HG03460 (cell line): ENCODE data around the gene C20orf144.
"Not testable (repeated sequence)": the region's sequence is repeated elsewhere in the genome, so short reads cannot be mapped to it uniquely, and the experiment has no call there.

Experiments used
- ATAC-seq: cut with Tn5 transposase; IDR thresholded peaks from one replicate; pipeline ENCODE4 v1.9.1; 2021; ENCODE audit not compliant: unreplicated experiment

The C20orf144 gene

DNA sequence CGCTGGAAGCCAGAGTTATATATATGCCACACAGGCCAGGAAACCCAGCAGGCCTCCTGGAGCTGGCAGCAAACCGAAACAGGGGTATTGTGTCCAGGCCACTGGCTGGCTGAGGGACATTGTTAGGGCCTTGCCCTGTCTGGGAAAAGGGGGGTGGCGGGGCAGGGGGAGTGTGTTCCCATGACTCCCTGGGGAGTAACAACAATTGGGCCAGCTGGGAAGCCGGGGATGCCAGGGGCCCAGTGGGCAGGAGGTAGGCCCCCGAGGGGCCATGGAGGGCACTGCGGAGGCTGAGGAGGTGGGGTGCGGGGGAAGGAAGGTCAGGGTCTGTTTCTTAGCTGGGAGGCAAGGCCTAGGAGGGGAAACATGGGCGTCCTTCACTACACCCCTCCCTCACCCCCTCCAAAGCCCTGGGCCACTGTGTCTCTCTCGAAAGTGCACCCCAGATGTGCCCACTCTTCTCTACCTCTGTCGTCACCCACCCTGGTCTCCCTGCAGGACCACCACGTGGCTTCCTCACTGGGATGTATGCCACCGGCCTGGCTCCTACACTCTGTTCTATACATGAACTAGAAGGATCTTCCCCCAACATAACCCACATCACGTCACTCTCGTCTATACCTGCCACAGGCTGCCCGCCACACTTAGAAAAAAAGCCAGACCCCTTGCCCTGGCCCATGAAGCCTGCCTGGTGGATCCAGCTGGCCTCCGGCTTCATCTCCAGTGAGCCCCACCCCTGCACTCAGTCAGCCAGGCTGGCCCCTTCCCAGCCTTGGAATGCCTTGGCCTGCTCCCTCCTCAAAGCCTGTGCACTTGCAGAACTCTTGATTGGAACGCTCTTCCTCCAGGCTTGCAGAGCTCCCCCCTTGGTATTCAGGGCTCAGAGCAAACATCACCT is 31.9 kb downstream of the C20orf144 start:
- ATAC-seq = no peak

DNA sequence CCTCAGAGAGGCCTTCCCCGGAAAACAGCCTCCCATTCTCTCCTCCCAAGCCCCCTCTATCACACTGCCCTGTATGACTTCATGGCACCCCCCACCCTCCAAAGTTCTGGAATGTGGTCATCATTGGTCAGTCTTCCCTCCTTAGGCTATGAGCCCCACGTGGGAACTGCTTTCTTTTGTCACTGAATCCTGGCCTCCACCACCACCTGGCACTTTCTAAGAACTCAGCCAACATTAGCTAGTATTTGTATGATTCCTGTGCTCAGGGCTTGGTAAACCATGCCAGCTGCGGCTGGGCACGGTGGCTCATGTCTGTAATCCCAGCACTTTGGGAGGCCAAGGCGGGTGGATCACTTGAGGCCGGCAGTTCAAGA is 32.5 kb downstream of the C20orf144 start:
- ATAC-seq = no peak

DNA sequence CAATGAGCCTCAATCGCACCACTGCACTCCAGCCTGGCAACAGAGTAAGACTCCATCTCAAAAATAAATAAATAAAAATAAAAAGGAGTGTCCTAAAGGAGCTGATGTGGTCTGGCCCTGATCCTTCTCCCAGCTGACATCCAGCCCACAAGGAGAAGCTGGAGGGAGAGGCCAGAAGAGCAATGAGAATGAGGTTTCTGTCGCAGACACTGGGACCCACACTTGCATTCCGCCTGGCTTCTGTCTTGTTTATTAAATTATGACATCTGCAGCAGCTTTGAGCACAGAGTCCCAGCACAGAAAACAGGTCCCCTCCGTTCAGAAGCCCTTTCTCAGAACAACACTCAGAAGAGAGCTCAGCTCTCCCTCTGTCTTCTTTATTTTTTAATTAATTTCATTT is 34.3 kb downstream of the C20orf144 start:
- ATAC-seq = no peak

DNA sequence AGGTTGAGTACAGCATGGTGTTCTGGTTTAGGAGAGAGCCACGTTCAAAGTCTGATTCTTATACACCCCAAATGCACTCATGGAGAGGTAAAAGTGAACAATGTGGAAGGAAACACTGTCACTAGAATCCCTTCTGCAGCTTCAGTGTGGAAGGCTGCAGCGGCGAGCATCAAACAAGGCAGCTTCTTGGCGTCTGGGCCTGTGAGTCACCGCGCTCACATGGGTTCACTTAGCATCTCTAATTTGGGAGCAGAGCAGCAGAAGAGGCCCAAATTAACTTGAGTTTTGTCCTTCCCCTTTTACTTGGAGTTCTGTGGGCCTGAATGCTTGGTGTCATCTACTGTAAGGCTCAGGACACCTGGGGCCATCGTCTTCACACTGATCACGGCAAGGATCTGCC is 35.0 kb downstream of the C20orf144 start:
- no peak for ATAC-seq

DNA sequence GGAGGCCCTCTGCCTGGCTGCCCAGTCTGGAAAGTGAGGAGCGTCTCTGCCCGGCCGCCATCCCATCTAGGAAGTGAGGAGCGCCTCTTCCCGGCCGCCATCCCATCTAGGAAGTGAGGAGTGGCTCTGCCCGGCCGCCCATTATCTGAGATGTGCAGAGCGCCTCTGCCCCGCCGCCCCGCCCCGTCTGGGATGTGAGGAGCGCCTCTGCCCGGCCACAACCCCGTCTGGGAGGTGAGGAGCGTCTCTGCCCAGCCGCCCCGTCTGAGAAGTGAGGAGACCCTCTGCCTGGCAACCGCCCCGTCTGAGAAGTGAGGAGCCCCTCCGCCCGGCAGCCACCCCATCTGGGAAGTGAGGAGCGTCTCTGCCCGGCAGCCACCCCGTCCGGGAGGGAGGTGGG is 36.8 kb downstream of the C20orf144 start:
- ATAC-seq = not testable (repeated sequence)

DNA sequence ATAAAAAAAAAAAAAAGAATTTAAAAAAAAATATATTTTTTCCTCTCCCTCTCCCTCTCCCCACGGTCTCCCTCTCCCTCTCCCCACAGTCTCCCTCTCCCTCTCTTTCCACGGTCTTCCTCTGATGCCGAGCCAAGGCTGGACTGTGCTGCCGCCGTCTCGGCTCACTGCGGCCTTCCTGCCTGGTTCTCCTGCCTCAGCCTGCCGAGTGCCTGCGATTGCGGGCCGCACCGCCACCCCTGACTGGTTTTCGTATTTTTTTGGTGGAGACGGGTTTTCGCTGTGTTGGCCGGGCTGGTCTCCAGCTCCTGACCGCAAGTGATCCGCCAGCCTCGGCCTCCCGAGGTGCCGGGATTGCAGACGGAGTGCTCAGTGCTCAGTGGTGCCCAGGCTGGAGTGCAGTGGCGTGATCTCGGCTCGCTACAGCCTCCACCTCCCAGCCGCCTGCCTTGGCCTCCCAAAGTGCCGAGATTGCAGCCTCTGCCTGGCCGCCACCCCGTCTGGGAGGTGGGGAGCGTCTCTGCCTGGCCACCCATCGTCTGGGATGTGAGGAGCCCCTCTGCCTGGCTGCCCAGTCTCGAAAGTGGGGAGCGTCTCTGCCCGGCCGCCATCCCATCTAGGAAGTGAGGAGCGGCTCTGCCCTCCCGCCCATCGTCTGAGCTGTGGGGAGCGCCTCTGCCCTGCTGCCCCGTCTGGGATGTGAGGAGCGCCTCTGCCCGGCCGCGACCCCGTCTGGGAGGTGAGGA is 38.7 kb downstream of the C20orf144 start:
- ATAC-seq = not testable (repeated sequence)

DNA sequence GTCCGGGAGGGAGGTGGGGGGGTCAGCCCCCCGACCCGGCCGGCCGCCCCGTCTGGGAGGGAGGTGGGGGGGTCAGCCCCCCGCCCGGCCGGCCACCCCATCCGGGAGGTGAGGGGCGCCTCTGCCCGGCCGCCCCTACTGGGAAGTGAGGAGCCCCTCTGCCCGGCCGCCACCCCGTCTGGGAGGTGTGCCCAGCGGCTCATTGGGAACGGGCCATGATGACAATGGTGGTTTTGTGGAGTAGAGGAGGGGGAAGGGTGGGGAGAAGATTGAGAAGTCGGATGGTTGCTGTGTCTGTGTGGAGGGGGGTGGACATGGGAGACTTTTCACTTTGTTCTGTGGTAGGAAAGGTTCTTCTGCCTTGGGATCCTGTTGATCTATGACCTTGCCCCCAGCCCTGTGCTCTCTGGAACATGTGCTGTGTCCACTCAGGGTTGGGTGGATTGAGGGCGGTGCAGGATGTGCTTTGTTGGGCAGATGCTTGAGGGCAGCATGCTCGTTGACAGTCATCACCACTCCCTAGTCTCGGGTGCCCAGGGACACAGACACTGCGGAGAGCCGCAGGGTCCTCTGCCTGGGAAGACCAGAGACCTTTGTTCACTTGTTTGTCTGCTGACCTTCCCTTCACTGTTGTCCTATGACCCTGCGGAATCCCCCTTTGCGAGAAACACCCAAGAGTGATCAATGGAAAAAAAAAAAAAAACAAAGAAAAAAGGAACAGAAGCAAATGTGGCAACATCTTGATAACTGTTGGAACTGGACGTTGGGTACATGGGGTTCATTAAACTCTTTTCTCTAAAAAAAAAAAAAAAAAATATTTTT is 39.7 kb downstream of the C20orf144 start:
- ATAC-seq = no peak

DNA sequence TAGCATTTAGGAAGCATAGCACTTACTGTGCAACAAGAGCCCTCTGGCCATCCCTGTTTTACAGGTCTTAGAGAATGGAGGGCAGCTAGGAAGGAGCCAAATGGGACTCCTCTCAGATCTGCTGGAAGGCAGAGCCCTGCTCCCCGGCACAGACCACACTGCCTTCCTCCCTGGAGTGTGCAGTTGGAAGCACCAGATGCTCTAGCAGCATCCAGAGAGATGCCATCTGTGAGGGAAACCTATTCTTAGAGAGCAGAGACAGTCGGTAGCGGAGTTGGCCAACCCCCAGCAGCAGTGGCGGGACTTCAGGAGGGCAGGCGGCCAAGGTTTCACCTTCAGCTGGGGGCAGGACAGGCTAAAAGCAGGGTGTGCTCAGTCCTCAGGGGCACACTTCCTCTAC is 40.7 kb downstream of the C20orf144 start:
- no peak for ATAC-seq

DNA sequence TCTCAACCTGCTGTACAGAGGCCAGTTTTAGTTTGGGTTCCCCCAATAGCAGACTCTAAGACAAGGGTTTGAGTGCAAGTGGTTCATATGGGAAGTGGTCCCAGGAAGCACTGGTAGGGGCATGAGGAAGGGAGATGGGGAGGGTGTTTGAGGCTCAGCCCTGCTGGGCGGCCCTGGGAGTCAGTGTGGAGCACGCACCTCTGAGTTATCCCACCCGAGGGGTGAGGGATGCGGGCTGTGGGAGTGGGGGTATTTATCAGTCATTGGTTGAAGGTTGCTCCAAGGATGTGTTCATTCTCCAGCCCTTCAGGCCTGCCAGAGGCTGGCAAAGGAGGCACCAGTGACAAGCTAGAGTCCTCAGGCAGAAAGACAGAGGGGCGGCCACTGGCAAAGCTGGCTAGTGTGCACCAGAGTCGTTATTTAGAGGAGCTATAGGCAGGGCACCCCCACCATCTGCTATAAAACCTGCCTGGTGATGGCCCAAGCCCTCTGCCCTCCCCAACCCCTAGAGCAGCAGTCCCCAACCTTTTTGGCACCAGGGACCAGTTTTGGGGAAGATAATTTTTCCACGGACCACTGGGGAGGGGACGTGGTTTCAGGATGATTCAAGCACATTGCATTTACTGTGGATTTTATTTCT is 41.5 kb downstream of the C20orf144 start:
- no peak for ATAC-seq

DNA sequence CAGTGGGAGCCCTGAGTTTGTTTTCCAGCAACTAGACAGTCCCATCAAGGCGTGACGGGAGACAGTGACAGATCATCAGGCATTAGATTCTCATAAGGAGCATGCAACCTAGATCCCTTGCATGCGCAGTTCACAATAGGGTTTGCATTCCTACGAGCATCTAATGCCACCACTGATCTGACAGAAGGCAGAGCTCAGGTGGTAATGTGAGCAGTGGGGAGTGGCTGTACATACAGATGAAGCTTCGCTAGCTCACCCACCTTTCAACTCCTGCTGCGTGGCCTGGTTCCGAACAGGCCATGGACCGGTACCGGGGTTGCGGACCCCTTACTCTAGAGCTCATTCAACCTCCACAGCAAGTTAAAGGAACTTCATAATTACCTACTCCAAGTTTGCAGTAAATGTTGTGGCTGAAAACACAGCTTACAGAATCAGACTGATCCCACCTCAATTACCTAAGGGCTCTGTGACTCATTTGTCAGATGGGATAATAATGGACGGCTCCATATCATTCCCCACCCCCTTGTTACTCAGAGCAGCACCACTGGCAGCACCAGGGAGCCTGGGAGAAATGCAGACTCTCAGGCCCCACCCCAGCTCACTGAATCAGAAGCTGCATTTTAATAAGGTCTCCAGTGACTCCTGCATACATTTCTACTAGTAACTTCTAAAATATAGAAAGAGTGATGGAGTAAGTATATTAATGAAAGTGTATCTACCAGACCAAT is 42.2 kb downstream of the C20orf144 start:
- ATAC-seq = no peak

DNA sequence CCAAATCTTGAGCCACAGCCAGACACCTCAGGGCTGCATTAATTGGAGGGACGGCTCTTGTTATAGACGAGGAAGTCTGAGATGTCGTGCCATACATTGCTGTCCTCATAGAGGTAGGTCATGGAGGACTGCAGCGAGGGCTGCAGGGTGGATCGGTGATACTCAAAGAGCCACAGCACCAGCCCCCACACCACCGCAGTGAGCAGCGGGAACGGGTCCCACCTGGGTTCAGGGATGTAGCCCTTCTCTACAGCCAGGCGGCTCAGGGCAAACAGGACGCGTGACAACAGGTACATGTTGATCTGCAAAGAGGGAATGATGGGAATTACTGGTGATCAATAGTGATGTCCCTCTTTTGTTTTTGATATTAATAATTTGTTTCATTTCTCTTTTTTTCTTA is 45.5 kb downstream of the C20orf144 start:
- no peak for ATAC-seq

DNA sequence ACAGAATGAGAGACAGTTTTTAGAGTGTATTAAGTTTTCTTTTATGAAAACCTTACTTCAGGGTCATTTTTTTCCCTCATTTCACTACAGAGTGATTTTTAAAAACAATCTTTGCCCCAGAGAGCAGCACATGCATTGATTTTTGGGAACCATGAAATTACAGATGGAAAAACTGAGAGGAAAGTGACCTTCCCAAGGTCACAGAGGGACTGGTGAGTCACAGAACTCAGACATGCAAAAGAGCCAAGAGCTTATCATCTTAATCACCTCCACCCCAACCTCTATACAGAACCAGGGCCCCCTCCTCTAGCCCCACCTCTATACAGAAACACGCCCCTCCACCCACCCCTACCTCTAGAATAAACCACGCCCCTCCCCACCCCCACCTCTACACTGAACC is 47.3 kb downstream of the C20orf144 start:
- no peak for ATAC-seq

DNA sequence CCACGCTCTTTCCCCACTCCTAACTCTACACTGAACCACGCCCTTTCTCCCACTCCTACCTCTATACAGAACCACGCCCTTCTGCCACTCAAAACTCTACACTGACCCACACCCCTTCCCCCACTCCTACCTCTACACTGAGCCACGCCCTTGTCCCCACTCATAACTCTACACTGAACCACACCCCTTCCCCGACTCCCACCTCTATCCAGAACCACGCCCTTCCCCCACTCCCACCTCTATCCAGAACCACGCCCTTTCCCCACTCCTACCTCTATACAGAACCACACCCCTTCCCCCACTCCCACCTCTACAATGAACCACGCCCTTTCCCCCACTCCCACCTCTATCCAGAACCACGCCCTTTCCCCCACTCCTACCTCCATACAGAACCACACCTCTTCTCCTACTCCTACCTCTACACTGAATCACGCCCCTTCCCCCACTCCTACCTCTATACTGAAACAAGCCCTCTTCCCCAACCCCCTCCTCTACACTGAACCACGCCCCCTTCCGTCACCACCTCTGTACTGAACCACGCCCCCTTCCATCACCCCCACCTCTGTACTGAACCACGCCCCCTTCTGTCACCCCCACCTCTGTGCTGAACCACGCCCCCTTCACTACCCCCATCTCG is 47.9 kb downstream of the C20orf144 start:
- ATAC-seq = no peak

DNA sequence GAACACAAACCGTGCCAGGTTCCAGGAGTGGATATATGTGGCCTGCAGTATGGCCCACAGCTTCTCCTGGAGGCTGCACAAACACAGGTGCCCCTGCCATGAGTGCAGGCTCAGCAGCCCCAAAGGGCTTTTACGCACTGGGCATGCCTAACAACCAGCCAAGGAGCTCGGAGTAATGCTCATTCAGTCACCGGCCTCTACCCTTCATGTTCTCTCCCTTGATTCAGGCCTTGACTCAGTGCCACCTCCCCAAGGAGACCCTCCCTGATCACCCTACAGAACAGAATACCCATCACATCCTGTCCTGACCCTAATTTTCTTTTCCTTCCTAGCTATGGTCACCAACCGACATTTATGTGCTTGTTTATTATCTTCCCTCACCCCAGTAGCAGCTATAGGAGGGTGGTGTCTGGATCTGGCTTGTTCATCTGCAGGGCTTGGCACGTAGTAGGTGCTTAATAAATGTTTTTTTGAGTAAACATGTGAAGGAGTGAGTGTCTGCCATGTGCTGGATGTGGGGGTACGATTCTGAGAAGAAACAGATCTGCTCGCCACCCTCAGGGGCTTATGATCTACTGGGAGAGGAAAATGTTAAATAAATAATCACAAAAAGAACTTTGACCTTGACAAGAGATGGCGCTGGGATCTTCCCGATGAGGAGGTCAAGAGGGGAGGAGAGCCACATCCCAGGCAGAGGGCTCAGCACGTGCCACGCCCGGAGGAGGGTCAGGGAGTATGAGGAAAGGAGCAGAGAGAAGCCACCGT is 48.7 kb downstream of the C20orf144 start:
- ATAC-seq = no peak

DNA sequence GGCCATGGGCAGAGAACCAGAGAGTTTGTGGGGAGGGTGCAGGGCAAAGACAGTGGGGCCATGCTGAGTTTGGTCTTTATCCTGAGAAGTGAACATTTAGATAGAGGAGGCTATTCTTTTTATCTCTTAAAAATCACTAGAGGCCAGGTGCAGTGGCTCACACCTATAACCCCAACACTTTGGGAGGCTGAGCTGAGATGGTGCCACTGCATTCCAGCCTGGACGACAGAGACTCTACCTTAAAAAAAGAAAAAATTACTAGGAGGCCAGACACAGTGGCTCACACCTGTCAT is 49.3 kb downstream of the C20orf144 start:
- no peak for ATAC-seq
